ENCODE results near the gene MTFMT. TPM values are rescaled to one million over a fixed set of nuclear protein-coding genes. Genes with fewer than 3 reads are reported as not detected.
A peak's percentile ranks its signal among the peaks of the same experiment; 100 is the strongest.

The MTFMT gene
- total and polyA plus RNA-seq, 4 donors = 5.0 to 15.0 (median 11.3) TPM

DNA sequence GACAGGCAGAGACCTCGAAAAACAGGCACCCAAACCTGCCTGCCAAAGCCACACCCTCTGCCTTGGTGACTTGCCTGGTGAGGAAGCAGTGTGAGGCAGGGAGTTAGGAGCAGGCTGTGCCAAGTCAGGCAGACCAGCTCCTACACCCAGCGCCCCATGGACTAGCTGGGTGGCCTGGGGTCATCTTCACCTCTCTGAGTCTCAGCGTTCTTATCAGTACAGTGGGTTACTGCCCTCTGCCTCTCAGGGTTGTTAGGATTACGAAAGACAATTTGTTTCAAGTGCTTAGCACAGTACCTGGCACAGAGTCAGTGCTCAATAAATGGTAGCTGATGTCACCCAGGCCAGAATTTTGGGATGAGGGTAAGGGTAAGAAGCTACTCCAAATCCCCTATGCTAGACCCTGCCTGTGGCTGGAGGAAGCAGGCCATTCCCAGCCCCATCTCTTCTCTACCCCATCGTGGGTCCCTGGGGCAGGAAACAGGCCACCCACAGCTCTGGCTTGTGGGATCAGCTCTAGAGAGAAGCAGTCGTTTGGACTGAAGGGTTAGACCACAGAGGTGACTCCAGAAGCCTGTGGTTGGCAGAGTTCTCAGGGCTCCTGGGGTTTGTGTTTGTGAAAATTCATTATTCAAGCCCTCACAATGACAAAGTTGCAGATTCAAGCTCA, 25.9 kb upstream of the MTFMT start:
- Histone ChIP-seq H3K27ac (ENCODE audit: low read depth in 1 of 2, low read length in 1 of 2) (peak overlapping the region in 1 of 2 donors; percentile 2), H3K27me3 (ENCODE audit: control insufficient read depth in 3 of 3, insufficient read depth in 3 of 3, low read length in 2 of 3) (no peaks in the 10 kb centered on the region), H3K4me1 (ENCODE audit: control insufficient read depth in 5 of 5, insufficient read depth in 5 of 5, low read length in 5 of 5) (peaks cover 0 to 46% (median 5%) of the 10 kb centered on the region in 5 donors), H3K36me3 (ENCODE audit: control insufficient read depth in 4 of 4, insufficient read depth in 4 of 4, low read length in 4 of 4) (peaks cover 0 to 75% (median 33%) of the 10 kb centered on the region in 4 donors), H3K9ac (ENCODE audit: insufficient read depth in 1 of 2, low read length in 2 of 2) (no peak overlapping the region), H3K4me3 (no peak overlapping the region), H3K9me3 (ENCODE audit: control insufficient read depth in 4 of 4, insufficient read depth in 3 of 4, low read length in 3 of 4) (no peaks in the 10 kb centered on the region)
- no peak for ATAC-seq (ENCODE audit: insufficient read depth, low FRiP score)
- 40 to 41% methylated on average over 6 of the region's 6 CpGs for WGBS, 2 donors
- no peak for DNase-seq
- TF ChIP-seq, protein P1, sequence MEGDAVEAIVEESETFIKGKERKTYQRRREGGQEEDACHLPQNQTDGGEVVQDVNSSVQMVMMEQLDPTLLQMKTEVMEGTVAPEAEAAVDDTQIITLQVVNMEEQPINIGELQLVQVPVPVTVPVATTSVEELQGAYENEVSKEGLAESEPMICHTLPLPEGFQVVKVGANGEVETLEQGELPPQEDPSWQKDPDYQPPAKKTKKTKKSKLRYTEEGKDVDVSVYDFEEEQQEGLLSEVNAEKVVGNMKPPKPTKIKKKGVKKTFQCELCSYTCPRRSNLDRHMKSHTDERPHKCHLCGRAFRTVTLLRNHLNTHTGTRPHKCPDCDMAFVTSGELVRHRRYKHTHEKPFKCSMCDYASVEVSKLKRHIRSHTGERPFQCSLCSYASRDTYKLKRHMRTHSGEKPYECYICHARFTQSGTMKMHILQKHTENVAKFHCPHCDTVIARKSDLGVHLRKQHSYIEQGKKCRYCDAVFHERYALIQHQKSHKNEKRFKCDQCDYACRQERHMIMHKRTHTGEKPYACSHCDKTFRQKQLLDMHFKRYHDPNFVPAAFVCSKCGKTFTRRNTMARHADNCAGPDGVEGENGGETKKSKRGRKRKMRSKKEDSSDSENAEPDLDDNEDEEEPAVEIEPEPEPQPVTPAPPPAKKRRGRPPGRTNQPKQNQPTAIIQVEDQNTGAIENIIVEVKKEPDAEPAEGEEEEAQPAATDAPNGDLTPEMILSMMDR (IDR thresholded peaks at IDR 0.05; ENCODE audit: control extremely low read depth, extremely low read depth) = no peak

DNA sequence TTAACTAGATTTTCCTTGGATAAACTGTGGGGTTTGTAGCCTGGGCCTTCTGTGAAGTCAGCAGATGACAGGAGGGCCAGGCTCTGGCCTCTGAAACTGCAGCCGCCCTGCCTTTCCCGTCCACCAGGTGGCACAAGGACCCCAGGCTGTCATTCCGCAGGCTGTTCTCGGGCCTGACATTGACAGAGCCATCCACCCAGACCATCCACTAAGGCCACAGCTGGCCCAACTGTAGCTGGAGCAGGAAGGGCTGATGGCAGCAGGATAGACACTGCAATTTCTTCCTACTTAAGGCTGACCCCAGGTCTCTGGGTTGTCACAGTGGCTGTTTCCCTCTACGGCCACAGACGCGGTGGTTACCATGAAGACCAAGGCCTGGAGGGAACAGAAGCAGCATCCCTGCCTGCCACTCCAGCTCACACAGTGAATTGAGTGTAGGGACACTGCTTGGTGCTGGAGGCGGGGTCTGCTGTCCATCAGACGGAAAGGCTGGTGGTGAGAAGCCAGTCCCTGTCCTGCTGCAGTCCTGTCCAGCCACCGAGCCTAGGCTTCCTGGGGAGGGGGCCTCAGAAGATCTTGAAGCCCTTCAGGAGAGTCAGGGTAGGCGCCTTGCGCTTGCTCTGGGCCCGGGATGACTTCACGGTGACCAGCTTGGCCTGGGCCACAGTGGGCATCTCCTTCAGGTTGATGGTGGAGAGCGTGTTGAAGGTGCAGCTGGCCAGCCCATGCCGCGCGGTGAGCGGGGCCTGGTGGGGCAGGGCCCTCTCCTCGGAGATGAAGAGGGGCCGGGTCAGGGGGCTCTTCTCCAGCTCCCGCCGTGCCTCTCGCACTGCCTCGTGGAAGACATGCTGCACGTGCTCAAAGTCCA, 25.1 kb upstream of the MTFMT start:
- Histone ChIP-seq H3K9ac (ENCODE audit: insufficient read depth in 1 of 2, low read length in 2 of 2) (no peak overlapping the region), H3K27ac (ENCODE audit: low read depth in 1 of 2, low read length in 1 of 2) (peak overlapping the region in 1 of 2 donors; percentile 2), H3K4me3 (no peak overlapping the region), H3K36me3 (ENCODE audit: control insufficient read depth in 4 of 4, insufficient read depth in 4 of 4, low read length in 4 of 4) (peaks cover 0 to 74% (median 29%) of the 10 kb centered on the region in 4 donors), H3K4me1 (ENCODE audit: control insufficient read depth in 5 of 5, insufficient read depth in 5 of 5, low read length in 5 of 5) (peaks cover 0 to 45% (median 10%) of the 10 kb centered on the region in 5 donors), H3K27me3 (ENCODE audit: control insufficient read depth in 3 of 3, insufficient read depth in 3 of 3, low read length in 2 of 3) (no peaks in the 10 kb centered on the region), H3K9me3 (ENCODE audit: control insufficient read depth in 4 of 4, insufficient read depth in 3 of 4, low read length in 3 of 4) (no peaks in the 10 kb centered on the region)
- ATAC-seq (ENCODE audit: insufficient read depth, low FRiP score) (no peak), DNase-seq (peak; percentile 88)
- WGBS, 2 donors = 75 to 77% methylated on average over 26 of the region's 26 CpGs
- TF ChIP-seq, protein P1 (IDR thresholded peaks at IDR 0.05; ENCODE audit: control extremely low read depth, extremely low read depth) = peak; percentile 68

DNA sequence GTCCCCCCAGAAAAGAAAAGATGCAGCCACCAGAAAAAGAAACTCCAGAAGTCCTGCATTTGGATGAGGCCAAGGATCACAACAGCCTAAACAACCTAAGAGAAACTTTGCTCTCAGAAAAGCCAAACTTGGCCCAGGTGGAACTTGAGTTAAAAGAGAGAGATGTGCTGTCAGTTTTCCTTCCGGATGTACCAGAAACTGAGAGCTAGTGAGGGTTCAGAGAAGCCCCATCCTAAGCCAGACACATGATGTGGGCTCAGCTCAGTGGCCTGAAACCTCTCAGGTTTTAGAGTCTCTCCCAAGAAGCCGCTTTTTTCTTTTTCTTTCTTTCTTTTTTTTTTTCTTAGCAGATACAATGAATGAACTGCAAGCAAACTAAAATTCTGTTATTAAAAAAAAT, 23.5 kb upstream of the MTFMT start:
- no peaks in the 10 kb centered on the region for H3K9me3 ChIP-seq (ENCODE audit: control insufficient read depth in 4 of 4, insufficient read depth in 3 of 4, low read length in 3 of 4)
- no peaks in the 10 kb centered on the region for H3K27me3 ChIP-seq (ENCODE audit: control insufficient read depth in 3 of 3, insufficient read depth in 3 of 3, low read length in 2 of 3)
- H3K27ac ChIP-seq (ENCODE audit: low read depth in 1 of 2, low read length in 1 of 2) = no peak overlapping the region
- peaks cover 0 to 58% (median 22%) of the 10 kb centered on the region in 4 donors for H3K36me3 ChIP-seq (ENCODE audit: control insufficient read depth in 4 of 4, insufficient read depth in 4 of 4, low read length in 4 of 4)
- H3K9ac ChIP-seq (ENCODE audit: insufficient read depth in 1 of 2, low read length in 2 of 2) = no peak overlapping the region
- no peak overlapping the region for H3K4me3 ChIP-seq
- ATAC-seq (ENCODE audit: insufficient read depth, low FRiP score) = no peak
- DNase-seq = no peak
- TF ChIP-seq, protein P1 (IDR thresholded peaks at IDR 0.05; ENCODE audit: control extremely low read depth, extremely low read depth) = no peak
- 87 to 97% methylated on average over 2 of the region's 2 CpGs for WGBS, 2 donors
- peaks cover 0 to 55% (median 14%) of the 10 kb centered on the region in 5 donors for H3K4me1 ChIP-seq (ENCODE audit: control insufficient read depth in 5 of 5, insufficient read depth in 5 of 5, low read length in 5 of 5)

All from lung (tissue), 12 donors.